Measurements from ENCODE around the gene ZYX.

- no peak for TF ChIP-seq CTCF (IDR thresholded peaks at IDR 0.05)
- TF ChIP-seq EP300 (IDR thresholded peaks at IDR 0.05) = no peak
- no peak for TF ChIP-seq POLR2A (IDR thresholded peaks at IDR 0.05)
Observed at GRCh38 chr7:143359771-143360353, 21.3 kb upstream of the ZYX start.

All from tibial nerve (tissue), 4 donors.